HCT116 (cell line): Measurements from ENCODE around the gene TPH2. TPM values are rescaled to one million over a fixed set of nuclear protein-coding genes. Genes with fewer than 3 reads are reported as not detected.

Experiments
- ATAC-seq: fragments of 200-7000 bp; cut with Tn5 transposase; 2 replicates; pipeline ENCODE4 v1.9.1; 2020; ENCODE audit warnings: mild to moderate bottlenecking, moderate library complexity
- BruUV-seq: library from RNA; stranded (reverse); fragments of 400-500 nt; replicated peaks from 2 replicates; lab custom pipeline; 2021; lab: Mats Ljungman, UMichigan
- CTCF ChIA-PET: fragments of 300-600 bp; sonication (Branson Sonifier 250); formaldehyde crosslinking; loops from one replicate; lab custom pipeline; 2021; ENCODE audit warnings: antibody characterized with exemption; lab: Charles Lee
- POLR2A ChIA-PET: fragments of 300-600, 350-600 bp; sonication (Branson Sonifier 250); formaldehyde crosslinking; loops from one replicate; lab custom pipeline; 2021; ENCODE audit warnings: antibody characterized with exemption; lab: Charles Lee
- RAD21 ChIA-PET, 2 experiments: fragments of 300-600 bp; sonication (Branson Sonifier 250); formaldehyde crosslinking; loops; one replicate each; lab custom pipeline; 2023; ENCODE audit warnings: low total read pairs in 2 of 2; ENCODE audit not compliant: uncharacterized antibody in 2 of 2, unreplicated experiment in 2 of 2, low non-redundant PET in 1 of 2; lab: Charles Lee
- DNase-seq: peaks from one replicate; pipeline ENCODE4 v3.0.0-alpha.2; 2010; ENCODE audit warnings: low read depth, low spot score
- H2AFZ ChIP-seq: fragments of 200-600 bp; shearing (Covaris generic), sonication (generic); 2 replicates; pipeline ENCODE4 v1.6.1; 2017; ENCODE audit warnings: low read depth, mixed run types, mixed read lengths, antibody characterized with exemption, low read length; ENCODE audit not compliant: poor library complexity, severe bottlenecking
- H3K27ac ChIP-seq: 2 replicates; pipeline ENCODE4 v1.5.1; 2012; ENCODE audit warnings: low read depth, low read length
- H3K27me3 ChIP-seq: fragments of 200-600 bp; sonication (generic); 2 replicates; pipeline ENCODE4 v1.6.1; 2016; ENCODE audit warnings: mixed run types, low read length, mixed read lengths; ENCODE audit not compliant: insufficient read depth
- H3K36me3 ChIP-seq, 2 experiments: fragments of 200-500 bp in 1 of 2; fragments of 200-600 bp in 1 of 2; sonication (Bioruptor generic) in 1 of 2; sonication (generic) in 1 of 2; 2 replicates each; pipeline versions ENCODE4 v1.5.1 to v1.6.1; 2014 to 2016; ENCODE audit warnings: low read length in 2 of 2, inconsistent platforms in 1 of 2, mixed read lengths in 1 of 2, mixed run types in 1 of 2; ENCODE audit not compliant: insufficient read depth in 2 of 2, control insufficient read depth in 1 of 2
- H3K4me1 ChIP-seq, 2 experiments: fragments of 200-600 bp in 1 of 2; sonication (generic) in 1 of 2; 2 replicates each; pipeline versions ENCODE4 v1.5.1 to v1.6.1; 2012 to 2017; ENCODE audit warnings: low read length in 2 of 2, inconsistent platforms in 1 of 2, mild to moderate bottlenecking in 1 of 2, mixed read lengths in 1 of 2, mixed run types in 1 of 2, moderate library complexity in 1 of 2; ENCODE audit not compliant: insufficient read depth in 2 of 2, control insufficient read depth in 1 of 2
- H3K4me2 ChIP-seq: fragments of 200-600 bp; sonication (generic); 2 replicates; pipeline ENCODE4 v1.6.1; 2017; ENCODE audit warnings: mixed run types, low read length, mixed read lengths
- H3K4me3 ChIP-seq, 2 experiments: fragments of 200-600 bp in 1 of 2; sonication (generic) in 1 of 2; replicated peaks in 1 of 2; 2 replicates each; pipeline ENCODE4 v1.5.1; 2011 to 2016; ENCODE audit warnings: low read length in 2 of 2, control low read depth in 1 of 2, low read depth in 1 of 2, mild to moderate bottlenecking in 1 of 2, mixed read lengths in 1 of 2, mixed run types in 1 of 2
- H3K79me2 ChIP-seq: fragments of 200-600 bp; sonication (generic); 2 replicates; pipeline ENCODE4 v1.6.1; 2017; ENCODE audit warnings: mild to moderate bottlenecking, mixed run types, low read length, moderate library complexity, mixed read lengths; ENCODE audit not compliant: insufficient read depth
- H3K9ac ChIP-seq: fragments of 200-600 bp; sonication (generic); 2 replicates; pipeline ENCODE4 v1.6.1; 2016; ENCODE audit warnings: low read length, mixed read lengths
- H3K9me2 ChIP-seq: fragments of 200-600 bp; sonication (generic), shearing (Covaris generic); 2 replicates; pipeline ENCODE4 v1.6.1; 2017; ENCODE audit warnings: mixed run types, mild to moderate bottlenecking, moderate library complexity; ENCODE audit not compliant: insufficient read depth
- H3K9me3 ChIP-seq, 2 experiments: fragments of 200-500 bp in 1 of 2; fragments of 200-600 bp in 1 of 2; sonication (Bioruptor generic) in 1 of 2; sonication (generic) in 1 of 2; 2 replicates each; pipeline ENCODE4 v1.6.1; 2014 to 2017; ENCODE audit warnings: low read length in 2 of 2, mixed read lengths in 2 of 2, inconsistent platforms in 1 of 2, low read depth in 1 of 2, mild to moderate bottlenecking in 1 of 2, mixed run types in 1 of 2, moderate library complexity in 1 of 2; ENCODE audit not compliant: control insufficient read depth in 1 of 2, insufficient read depth in 1 of 2
- H4K20me1 ChIP-seq: fragments of 200-600 bp; sonication (generic), shearing (Covaris generic); 2 replicates; pipeline ENCODE4 v1.6.1; 2017; ENCODE audit warnings: mixed run types, mild to moderate bottlenecking, moderate library complexity; ENCODE audit not compliant: insufficient read depth
- CBX3 ChIP-seq: IDR thresholded peaks from 2 replicates; pipeline ENCODE4 v1.6.1; 2012; ENCODE audit warnings: low read depth
- EZH2 ChIP-seq: fragments of 200-600 bp; sonication (generic); IDR thresholded peaks from 2 replicates; pipeline ENCODE4 v1.6.1; 2017; ENCODE audit warnings: antibody characterized with exemption, mixed run types
- EZH2phosphoT487 ChIP-seq: fragments of 200-600 bp; IDR thresholded peaks from 2 replicates; pipeline ENCODE4 v1.6.1; 2018; ENCODE audit warnings: antibody characterized with exemption, borderline replicate concordance
- FOSL1 ChIP-seq: IDR thresholded peaks from 2 replicates; pipeline ENCODE4 v1.6.1; 2012; ENCODE audit warnings: low read depth
- POLR2A ChIP-seq: IDR thresholded peaks from 2 replicates; pipeline ENCODE4 v1.7.0; 2011; ENCODE audit warnings: borderline replicate concordance; ENCODE audit not compliant: insufficient read depth, insufficient read length; ENCODE audit errors: extremely low read depth
- POLR2AphosphoS5 ChIP-seq: IDR thresholded peaks from 2 replicates; pipeline ENCODE4 v1.6.1; 2011; ENCODE audit warnings: mild to moderate bottlenecking, low read depth, low read length, moderate library complexity
- TCF7L2 ChIP-seq: IDR thresholded peaks from 2 replicates; pipeline ENCODE4 v1.7.0; 2011; ENCODE audit warnings: borderline replicate concordance, inconsistent platforms; ENCODE audit not compliant: insufficient read depth, insufficient read length; ENCODE audit errors: extremely low read depth
- YY1 ChIP-seq: IDR thresholded peaks from 2 replicates; pipeline ENCODE4 v1.6.1; 2011; ENCODE audit warnings: low read length, low read depth, moderate library complexity, mild to moderate bottlenecking; ENCODE audit not compliant: insufficient replicate concordance; ENCODE audit errors: extremely low read depth
- ZFX ChIP-seq: fragments of 450-650 bp; IDR thresholded peaks from 2 replicates; pipeline ENCODE4 v1.6.1; 2017
- ZNF274 ChIP-seq: fragments of 200-500 bp; sonication (Bioruptor generic); IDR thresholded peaks from 2 replicates; pipeline ENCODE4 v1.6.1; 2014; ENCODE audit warnings: mild to moderate bottlenecking, low read depth, low read length, inconsistent platforms
- intact Hi-C: fragments of 100-400 bp; cut with micrococcal nuclease; formaldehyde crosslinking; loops from 2 replicates; pipeline ENCODE4 v1.10.0; 2022
- total RNA-seq: library from RNA; stranded (reverse); gene quantifications from one replicate; pipeline ENCODE4 v1.2.1, GENCODE V29; 2021; ENCODE audit not compliant: unreplicated experiment
- TF ChIP-seq, protein P1 (sequence below): IDR thresholded peaks from 2 replicates; pipeline ENCODE4 v1.6.1; 2011; ENCODE audit warnings: mild to moderate bottlenecking, low read length, moderate library complexity; ENCODE audit not compliant: insufficient replicate concordance; ENCODE audit errors: extremely low read depth
- TF ChIP-seq, protein P2 (sequence below), 3 experiments: fragments of 200-600 bp in 1 of 3; sonication (generic) in 1 of 3; IDR thresholded peaks in 2 of 3; conservative IDR thresholded peaks in 1 of 3; 2 replicates each; pipeline ENCODE4 v1.5.1; 2012 to 2017; ENCODE audit warnings: low read depth in 2 of 3, low read length in 2 of 3, antibody characterized with exemption in 1 of 3, borderline replicate concordance in 1 of 3, control low read depth in 1 of 3, mild to moderate bottlenecking in 1 of 3, mixed read lengths in 1 of 3, mixed run types in 1 of 3, moderate library complexity in 1 of 3; ENCODE audit not compliant: insufficient read depth in 1 of 3
- TF ChIP-seq, protein P3 (sequence below): IDR thresholded peaks from 2 replicates; pipeline ENCODE4 v1.6.1; 2012; ENCODE audit warnings: low read depth
- TF ChIP-seq, protein P4 (sequence below): IDR thresholded peaks from 2 replicates; pipeline ENCODE4 v1.6.1; 2012
- TF ChIP-seq, protein P5 (sequence below): IDR thresholded peaks from 2 replicates; pipeline ENCODE4 v1.6.1; 2012

TPH2 gene
- total RNA-seq, 1 experiment from 2014 or later = not detected

DNA sequence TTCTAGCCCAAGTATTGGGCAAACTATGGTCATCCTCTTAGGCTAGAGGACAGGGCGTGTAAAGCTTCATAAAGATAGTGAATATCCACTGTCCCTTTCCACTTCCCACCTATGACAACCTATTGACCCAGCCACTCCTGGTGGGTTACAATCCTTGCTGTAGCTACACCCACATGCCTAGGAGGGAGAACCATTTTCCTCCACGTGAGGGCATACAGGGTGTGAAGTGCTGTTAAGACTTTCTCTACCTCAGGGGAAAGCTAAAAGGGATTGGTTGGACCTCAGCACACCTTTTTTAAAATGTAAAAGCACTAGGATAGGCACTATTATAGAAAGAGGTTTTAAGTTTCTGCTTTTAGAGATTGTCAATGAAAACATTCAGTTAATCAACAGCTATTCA, 124.4 kb downstream of the TPH2 start:
- Histone ChIP-seq H3K9ac (no peak overlapping the region), H3K9me3 (no peaks in the 10 kb centered on the region), H3K4me1 (no peaks in the 10 kb centered on the region), H4K20me1 (no peaks in the 10 kb centered on the region), H2AFZ (no peak overlapping the region), H3K4me2 (no peak overlapping the region), H3K36me3 (no peaks in the 10 kb centered on the region), H3K27me3 (no peaks in the 10 kb centered on the region), H3K79me2 (no peaks in the 10 kb centered on the region), H3K9me2 (no peaks in the 10 kb centered on the region), H3K4me3 (no peak overlapping the region), H3K27ac (no peak overlapping the region)
- TF ChIP-seq FOSL1 = no peak
- TF ChIP-seq, protein P1, sequence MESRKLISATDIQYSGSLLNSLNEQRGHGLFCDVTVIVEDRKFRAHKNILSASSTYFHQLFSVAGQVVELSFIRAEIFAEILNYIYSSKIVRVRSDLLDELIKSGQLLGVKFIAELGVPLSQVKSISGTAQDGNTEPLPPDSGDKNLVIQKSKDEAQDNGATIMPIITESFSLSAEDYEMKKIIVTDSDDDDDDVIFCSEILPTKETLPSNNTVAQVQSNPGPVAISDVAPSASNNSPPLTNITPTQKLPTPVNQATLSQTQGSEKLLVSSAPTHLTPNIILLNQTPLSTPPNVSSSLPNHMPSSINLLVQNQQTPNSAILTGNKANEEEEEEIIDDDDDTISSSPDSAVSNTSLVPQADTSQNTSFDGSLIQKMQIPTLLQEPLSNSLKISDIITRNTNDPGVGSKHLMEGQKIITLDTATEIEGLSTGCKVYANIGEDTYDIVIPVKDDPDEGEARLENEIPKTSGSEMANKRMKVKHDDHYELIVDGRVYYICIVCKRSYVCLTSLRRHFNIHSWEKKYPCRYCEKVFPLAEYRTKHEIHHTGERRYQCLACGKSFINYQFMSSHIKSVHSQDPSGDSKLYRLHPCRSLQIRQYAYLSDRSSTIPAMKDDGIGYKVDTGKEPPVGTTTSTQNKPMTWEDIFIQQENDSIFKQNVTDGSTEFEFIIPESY = no peak
- TF ChIP-seq, protein P2, sequence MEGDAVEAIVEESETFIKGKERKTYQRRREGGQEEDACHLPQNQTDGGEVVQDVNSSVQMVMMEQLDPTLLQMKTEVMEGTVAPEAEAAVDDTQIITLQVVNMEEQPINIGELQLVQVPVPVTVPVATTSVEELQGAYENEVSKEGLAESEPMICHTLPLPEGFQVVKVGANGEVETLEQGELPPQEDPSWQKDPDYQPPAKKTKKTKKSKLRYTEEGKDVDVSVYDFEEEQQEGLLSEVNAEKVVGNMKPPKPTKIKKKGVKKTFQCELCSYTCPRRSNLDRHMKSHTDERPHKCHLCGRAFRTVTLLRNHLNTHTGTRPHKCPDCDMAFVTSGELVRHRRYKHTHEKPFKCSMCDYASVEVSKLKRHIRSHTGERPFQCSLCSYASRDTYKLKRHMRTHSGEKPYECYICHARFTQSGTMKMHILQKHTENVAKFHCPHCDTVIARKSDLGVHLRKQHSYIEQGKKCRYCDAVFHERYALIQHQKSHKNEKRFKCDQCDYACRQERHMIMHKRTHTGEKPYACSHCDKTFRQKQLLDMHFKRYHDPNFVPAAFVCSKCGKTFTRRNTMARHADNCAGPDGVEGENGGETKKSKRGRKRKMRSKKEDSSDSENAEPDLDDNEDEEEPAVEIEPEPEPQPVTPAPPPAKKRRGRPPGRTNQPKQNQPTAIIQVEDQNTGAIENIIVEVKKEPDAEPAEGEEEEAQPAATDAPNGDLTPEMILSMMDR (IDR thresholded peaks at IDR 0.05 in 2 of 3, conservative IDR thresholded peaks at IDR 0.05 in 1 of 3; ENCODE audit: borderline replicate concordance in 1 of 3, insufficient read depth in 1 of 3, low read depth in 2 of 3, low read length in 2 of 3) = no peak
- no peak for TF ChIP-seq ZFX
- TF ChIP-seq, protein P3, sequence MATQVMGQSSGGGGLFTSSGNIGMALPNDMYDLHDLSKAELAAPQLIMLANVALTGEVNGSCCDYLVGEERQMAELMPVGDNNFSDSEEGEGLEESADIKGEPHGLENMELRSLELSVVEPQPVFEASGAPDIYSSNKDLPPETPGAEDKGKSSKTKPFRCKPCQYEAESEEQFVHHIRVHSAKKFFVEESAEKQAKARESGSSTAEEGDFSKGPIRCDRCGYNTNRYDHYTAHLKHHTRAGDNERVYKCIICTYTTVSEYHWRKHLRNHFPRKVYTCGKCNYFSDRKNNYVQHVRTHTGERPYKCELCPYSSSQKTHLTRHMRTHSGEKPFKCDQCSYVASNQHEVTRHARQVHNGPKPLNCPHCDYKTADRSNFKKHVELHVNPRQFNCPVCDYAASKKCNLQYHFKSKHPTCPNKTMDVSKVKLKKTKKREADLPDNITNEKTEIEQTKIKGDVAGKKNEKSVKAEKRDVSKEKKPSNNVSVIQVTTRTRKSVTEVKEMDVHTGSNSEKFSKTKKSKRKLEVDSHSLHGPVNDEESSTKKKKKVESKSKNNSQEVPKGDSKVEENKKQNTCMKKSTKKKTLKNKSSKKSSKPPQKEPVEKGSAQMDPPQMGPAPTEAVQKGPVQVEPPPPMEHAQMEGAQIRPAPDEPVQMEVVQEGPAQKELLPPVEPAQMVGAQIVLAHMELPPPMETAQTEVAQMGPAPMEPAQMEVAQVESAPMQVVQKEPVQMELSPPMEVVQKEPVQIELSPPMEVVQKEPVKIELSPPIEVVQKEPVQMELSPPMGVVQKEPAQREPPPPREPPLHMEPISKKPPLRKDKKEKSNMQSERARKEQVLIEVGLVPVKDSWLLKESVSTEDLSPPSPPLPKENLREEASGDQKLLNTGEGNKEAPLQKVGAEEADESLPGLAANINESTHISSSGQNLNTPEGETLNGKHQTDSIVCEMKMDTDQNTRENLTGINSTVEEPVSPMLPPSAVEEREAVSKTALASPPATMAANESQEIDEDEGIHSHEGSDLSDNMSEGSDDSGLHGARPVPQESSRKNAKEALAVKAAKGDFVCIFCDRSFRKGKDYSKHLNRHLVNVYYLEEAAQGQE = no peak
- TF ChIP-seq EZH2 = no peak
- TF ChIP-seq, protein P4, sequence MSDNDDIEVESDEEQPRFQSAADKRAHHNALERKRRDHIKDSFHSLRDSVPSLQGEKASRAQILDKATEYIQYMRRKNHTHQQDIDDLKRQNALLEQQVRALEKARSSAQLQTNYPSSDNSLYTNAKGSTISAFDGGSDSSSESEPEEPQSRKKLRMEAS = no peak
- no peak for TF ChIP-seq EZH2phosphoT487
- no peak for TF ChIP-seq YY1
- TF ChIP-seq, protein P5, sequence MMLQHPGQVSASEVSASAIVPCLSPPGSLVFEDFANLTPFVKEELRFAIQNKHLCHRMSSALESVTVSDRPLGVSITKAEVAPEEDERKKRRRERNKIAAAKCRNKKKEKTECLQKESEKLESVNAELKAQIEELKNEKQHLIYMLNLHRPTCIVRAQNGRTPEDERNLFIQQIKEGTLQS = no peak
- TF ChIP-seq TCF7L2 = no peak
- TF ChIP-seq POLR2A = no peak
- TF ChIP-seq ZNF274 = no peak
- no peak for TF ChIP-seq CBX3
- no peak for TF ChIP-seq POLR2AphosphoS5
- ATAC-seq = no peak
- DNase-seq = no peak
- no TSS peak for BruUV-seq
- ChIA-PET POLR2A (no interaction called here), CTCF (no interaction called here), RAD21 (no interaction called here)
- intact Hi-C loops = no loop called here
